HCT116 (cell line): ENCODE results near the gene TMEM161B. TPM values are rescaled to one million over a fixed set of nuclear protein-coding genes. Genes with fewer than 3 reads are reported as not detected.

ENCODE experiments used
- ATAC-seq: fragments of 200-7000 bp; cut with Tn5 transposase; 2 replicates; pipeline ENCODE4 v1.9.1; 2020; ENCODE audit warnings: mild to moderate bottlenecking, moderate library complexity
- BruUV-seq: library from RNA; stranded (reverse); fragments of 400-500 nt; replicated peaks from 2 replicates; lab custom pipeline; 2021; lab: Mats Ljungman, UMichigan
- CTCF ChIA-PET: fragments of 300-600 bp; sonication (Branson Sonifier 250); formaldehyde crosslinking; loops from one replicate; lab custom pipeline; 2021; ENCODE audit warnings: antibody characterized with exemption; lab: Charles Lee
- POLR2A ChIA-PET: fragments of 300-600, 350-600 bp; sonication (Branson Sonifier 250); formaldehyde crosslinking; loops from one replicate; lab custom pipeline; 2021; ENCODE audit warnings: antibody characterized with exemption; lab: Charles Lee
- RAD21 ChIA-PET, 2 experiments: fragments of 300-600 bp; sonication (Branson Sonifier 250); formaldehyde crosslinking; loops; one replicate each; lab custom pipeline; 2023; ENCODE audit warnings: low total read pairs in 2 of 2; ENCODE audit not compliant: uncharacterized antibody in 2 of 2, unreplicated experiment in 2 of 2, low non-redundant PET in 1 of 2; lab: Charles Lee
- DNase-seq: peaks from one replicate; pipeline ENCODE4 v3.0.0-alpha.2; 2010; ENCODE audit warnings: low read depth, low spot score
- H2AFZ ChIP-seq: fragments of 200-600 bp; shearing (Covaris generic), sonication (generic); 2 replicates; pipeline ENCODE4 v1.6.1; 2017; ENCODE audit warnings: low read depth, mixed run types, mixed read lengths, antibody characterized with exemption, low read length; ENCODE audit not compliant: poor library complexity, severe bottlenecking
- H3K27ac ChIP-seq: 2 replicates; pipeline ENCODE4 v1.5.1; 2012; ENCODE audit warnings: low read depth, low read length
- H3K27me3 ChIP-seq: fragments of 200-600 bp; sonication (generic); 2 replicates; pipeline ENCODE4 v1.6.1; 2016; ENCODE audit warnings: mixed run types, low read length, mixed read lengths; ENCODE audit not compliant: insufficient read depth
- H3K36me3 ChIP-seq, 2 experiments: fragments of 200-500 bp in 1 of 2; fragments of 200-600 bp in 1 of 2; sonication (Bioruptor generic) in 1 of 2; sonication (generic) in 1 of 2; 2 replicates each; pipeline versions ENCODE4 v1.5.1 to v1.6.1; 2014 to 2016; ENCODE audit warnings: low read length in 2 of 2, inconsistent platforms in 1 of 2, mixed read lengths in 1 of 2, mixed run types in 1 of 2; ENCODE audit not compliant: insufficient read depth in 2 of 2, control insufficient read depth in 1 of 2
- H3K4me1 ChIP-seq, 2 experiments: fragments of 200-600 bp in 1 of 2; sonication (generic) in 1 of 2; 2 replicates each; pipeline versions ENCODE4 v1.5.1 to v1.6.1; 2012 to 2017; ENCODE audit warnings: low read length in 2 of 2, inconsistent platforms in 1 of 2, mild to moderate bottlenecking in 1 of 2, mixed read lengths in 1 of 2, mixed run types in 1 of 2, moderate library complexity in 1 of 2; ENCODE audit not compliant: insufficient read depth in 2 of 2, control insufficient read depth in 1 of 2
- H3K4me2 ChIP-seq: fragments of 200-600 bp; sonication (generic); 2 replicates; pipeline ENCODE4 v1.6.1; 2017; ENCODE audit warnings: mixed run types, low read length, mixed read lengths
- H3K4me3 ChIP-seq, 2 experiments: fragments of 200-600 bp in 1 of 2; sonication (generic) in 1 of 2; replicated peaks in 1 of 2; 2 replicates each; pipeline ENCODE4 v1.5.1; 2011 to 2016; ENCODE audit warnings: low read length in 2 of 2, control low read depth in 1 of 2, low read depth in 1 of 2, mild to moderate bottlenecking in 1 of 2, mixed read lengths in 1 of 2, mixed run types in 1 of 2
- H3K79me2 ChIP-seq: fragments of 200-600 bp; sonication (generic); 2 replicates; pipeline ENCODE4 v1.6.1; 2017; ENCODE audit warnings: mild to moderate bottlenecking, mixed run types, low read length, moderate library complexity, mixed read lengths; ENCODE audit not compliant: insufficient read depth
- H3K9ac ChIP-seq: fragments of 200-600 bp; sonication (generic); 2 replicates; pipeline ENCODE4 v1.6.1; 2016; ENCODE audit warnings: low read length, mixed read lengths
- H3K9me2 ChIP-seq: fragments of 200-600 bp; sonication (generic), shearing (Covaris generic); 2 replicates; pipeline ENCODE4 v1.6.1; 2017; ENCODE audit warnings: mixed run types, mild to moderate bottlenecking, moderate library complexity; ENCODE audit not compliant: insufficient read depth
- H3K9me3 ChIP-seq, 2 experiments: fragments of 200-500 bp in 1 of 2; fragments of 200-600 bp in 1 of 2; sonication (Bioruptor generic) in 1 of 2; sonication (generic) in 1 of 2; 2 replicates each; pipeline ENCODE4 v1.6.1; 2014 to 2017; ENCODE audit warnings: low read length in 2 of 2, mixed read lengths in 2 of 2, inconsistent platforms in 1 of 2, low read depth in 1 of 2, mild to moderate bottlenecking in 1 of 2, mixed run types in 1 of 2, moderate library complexity in 1 of 2; ENCODE audit not compliant: control insufficient read depth in 1 of 2, insufficient read depth in 1 of 2
- H4K20me1 ChIP-seq: fragments of 200-600 bp; sonication (generic), shearing (Covaris generic); 2 replicates; pipeline ENCODE4 v1.6.1; 2017; ENCODE audit warnings: mixed run types, mild to moderate bottlenecking, moderate library complexity; ENCODE audit not compliant: insufficient read depth
- CEBPB ChIP-seq: IDR thresholded peaks from 2 replicates; pipeline ENCODE4 v1.6.1; 2012; ENCODE audit warnings: low read depth
- ELF1 ChIP-seq: IDR thresholded peaks from 2 replicates; pipeline ENCODE4 v1.6.1; 2012; ENCODE audit warnings: low read depth, borderline replicate concordance
- FOSL1 ChIP-seq: IDR thresholded peaks from 2 replicates; pipeline ENCODE4 v1.6.1; 2012; ENCODE audit warnings: low read depth
- JUND ChIP-seq: IDR thresholded peaks from 2 replicates; pipeline ENCODE4 v1.6.1; 2012
- SP1 ChIP-seq: IDR thresholded peaks from 2 replicates; pipeline ENCODE4 v1.6.1; 2012; ENCODE audit warnings: low read depth
- SRF ChIP-seq: IDR thresholded peaks from 2 replicates; pipeline ENCODE4 v1.6.1; 2012; ENCODE audit warnings: low read depth
- TCF7L2 ChIP-seq: IDR thresholded peaks from 2 replicates; pipeline ENCODE4 v1.7.0; 2011; ENCODE audit warnings: borderline replicate concordance, inconsistent platforms; ENCODE audit not compliant: insufficient read depth, insufficient read length; ENCODE audit errors: extremely low read depth
- YY1 ChIP-seq: IDR thresholded peaks from 2 replicates; pipeline ENCODE4 v1.6.1; 2011; ENCODE audit warnings: low read length, low read depth, moderate library complexity, mild to moderate bottlenecking; ENCODE audit not compliant: insufficient replicate concordance; ENCODE audit errors: extremely low read depth
- intact Hi-C: fragments of 100-400 bp; cut with micrococcal nuclease; formaldehyde crosslinking; loops from 2 replicates; pipeline ENCODE4 v1.10.0; 2022
- total RNA-seq: library from RNA; stranded (reverse); gene quantifications from one replicate; pipeline ENCODE4 v1.2.1, GENCODE V29; 2021; ENCODE audit not compliant: unreplicated experiment

Gene TMEM161B
- total RNA-seq, 1 experiment from 2014 or later, result 22.1 TPM

DNA sequence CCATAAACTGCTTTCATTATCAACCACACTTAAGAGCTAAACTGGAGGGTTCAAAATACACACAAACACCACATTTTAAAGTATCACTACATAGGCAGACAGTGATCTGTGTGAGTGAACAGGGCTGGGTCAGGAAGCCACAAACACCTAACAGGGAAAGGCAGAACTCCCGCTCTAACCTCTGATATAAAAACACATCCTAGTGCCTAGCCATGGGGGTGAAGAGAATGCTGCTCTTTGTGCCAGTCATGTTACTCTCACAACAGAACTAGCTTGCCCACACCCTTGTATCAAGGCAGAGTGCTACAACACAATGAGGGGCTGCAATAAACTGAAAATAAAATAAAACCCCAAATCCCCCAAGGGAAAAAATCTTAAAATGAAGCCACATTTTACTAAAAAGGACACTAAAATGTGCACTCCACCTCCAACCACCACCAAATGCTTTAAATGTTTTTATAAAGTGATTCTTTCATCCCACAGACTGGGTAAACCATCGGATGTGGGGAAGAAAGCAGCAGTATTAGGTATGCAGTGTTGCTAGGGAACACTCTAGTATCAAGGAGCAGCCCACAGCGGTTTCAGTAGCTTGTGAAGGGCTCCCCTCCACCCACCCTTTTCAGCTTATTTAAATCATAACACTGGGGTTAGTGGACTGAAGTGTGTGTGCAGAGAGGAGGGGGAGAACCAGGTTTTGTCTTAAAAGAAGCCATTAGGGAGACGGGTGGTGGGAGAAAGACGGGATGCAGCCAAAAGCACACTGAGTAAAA, 64.5 kb downstream of the TMEM161B start:
- Histone ChIP-seq H3K27ac (no peak overlapping the region), H2AFZ (no peak overlapping the region), H3K4me1 (no peaks in the 10 kb centered on the region), H3K36me3 (peaks cover 5 to 6% of the 10 kb centered on the region in 2 experiments; a peak in 2 of 4 replicates), H3K9me3 (no peaks in the 10 kb centered on the region), H3K79me2 (no peaks in the 10 kb centered on the region), H3K4me2 (no peak overlapping the region), H4K20me1 (no peaks in the 10 kb centered on the region), H3K9ac (no peak overlapping the region), H3K4me3 (no peak overlapping the region), H3K9me2 (no peaks in the 10 kb centered on the region), H3K27me3 (no peaks in the 10 kb centered on the region)
- CTCF ChIA-PET, result no interaction called here
- intact Hi-C loops, result no loop called here
- RAD21 ChIA-PET, result no interaction called here
- DNase-seq (no peak), ATAC-seq (no peak)
- BruUV-seq, result no TSS peak
- TF ChIP-seq SP1, result no peak
- no peak for TF ChIP-seq YY1
- TF ChIP-seq CEBPB, result no peak
- no peak for TF ChIP-seq FOSL1
- TF ChIP-seq TCF7L2, result no peak
- no peak for TF ChIP-seq SRF
- TF ChIP-seq ELF1, result no peak
- POLR2A ChIA-PET, result no interaction called here

DNA sequence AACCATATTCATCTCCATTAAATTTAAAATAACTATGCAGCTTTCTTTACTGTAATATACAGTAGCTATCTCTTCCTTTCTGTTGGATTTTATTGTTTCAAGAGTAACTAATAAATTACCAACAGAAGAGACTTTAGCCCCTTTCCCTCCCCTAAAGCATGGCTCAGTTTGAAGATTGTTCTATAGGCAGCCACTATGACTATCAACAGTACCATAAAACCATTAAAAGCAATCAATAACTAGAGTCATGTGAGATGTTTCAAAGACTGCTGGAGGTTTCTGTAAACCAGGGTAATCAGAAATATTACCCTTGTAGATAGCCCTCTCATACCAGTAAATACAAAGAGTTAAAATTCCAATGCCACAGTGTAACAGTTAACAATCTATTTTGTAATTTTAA, 73.0 kb downstream of the TMEM161B start:
- BruUV-seq, result no TSS peak
- no peak for ATAC-seq

More for the DNA sequence above, 73.0 kb downstream of the TMEM161B start:
- Histone ChIP-seq H3K27ac (no peak overlapping the region), H3K9me3 (no peaks in the 10 kb centered on the region; a peak in 1 of 4 replicates), H3K27me3 (no peaks in the 10 kb centered on the region), H2AFZ (no peak overlapping the region), H4K20me1 (no peaks in the 10 kb centered on the region; the same call in 1 of the 2 replicates), H3K4me1 (no peaks in the 10 kb centered on the region), H3K4me3 (no peak overlapping the region), H3K9me2 (no peaks in the 10 kb centered on the region), H3K4me2 (no peak overlapping the region), H3K9ac (no peak overlapping the region), H3K36me3 (peaks cover 9 to 10% of the 10 kb centered on the region in 2 experiments; a peak in 3 of 4 replicates), H3K79me2 (no peaks in the 10 kb centered on the region)
- intact Hi-C loops, result no loop called here
- TF ChIP-seq YY1 (no peak), JUND (no peak)
- RAD21 ChIA-PET, result no interaction called here
- no peak for DNase-seq
- CTCF ChIA-PET, result no interaction called here
- POLR2A ChIA-PET, result no interaction called here
